MCF 10A (cell line): ENCODE results near the gene TECPR1. TPM values are rescaled to one million over a fixed set of nuclear protein-coding genes. Genes with fewer than 3 reads are reported as not detected.

Experiments used
- BruUV-seq: library from RNA; stranded (reverse); fragments of 400-500 nt; replicated peaks from 2 replicates; lab custom pipeline; 2021; lab: Mats Ljungman, UMichigan
- CTCF ChIA-PET: fragments of 300-600 bp; sonication (Branson Sonifier 250); formaldehyde crosslinking; extraction: SDS; loops from one replicate; lab custom pipeline; 2021; ENCODE audit warnings: antibody characterized with exemption, inconsistent platforms; lab: Yijun Ruan, JAX
- POLR2A ChIA-PET: fragments of 300-600, 350-650 bp; sonication (Branson Sonifier 250); formaldehyde crosslinking; extraction: SDS; loops from one replicate; lab custom pipeline; 2020; ENCODE audit warnings: antibody characterized with exemption, inconsistent platforms; lab: Yijun Ruan, JAX
- DNase-seq: peaks from one replicate; pipeline ENCODE4 v3.0.0-alpha.2; 2018; ENCODE audit not compliant: unreplicated experiment
- H3K27ac Mint-ChIP-seq: one replicate; pipeline ENCODE4 v1.8.0; 2022; ENCODE audit warnings: mild to moderate bottlenecking, low read depth, mixed read lengths; ENCODE audit not compliant: unreplicated experiment
- H3K27me3 Mint-ChIP-seq: one replicate; pipeline ENCODE4 v1.8.0; 2022; ENCODE audit warnings: mixed read lengths; ENCODE audit not compliant: insufficient read depth, unreplicated experiment
- H3K36me3 Mint-ChIP-seq: one replicate; pipeline ENCODE4 v1.8.0; 2022; ENCODE audit warnings: mild to moderate bottlenecking, moderate library complexity, mixed read lengths; ENCODE audit not compliant: insufficient read depth, unreplicated experiment
- H3K4me1 Mint-ChIP-seq: one replicate; pipeline ENCODE4 v1.8.0; 2022; ENCODE audit warnings: mixed read lengths; ENCODE audit not compliant: insufficient read depth, unreplicated experiment
- H3K4me3 Mint-ChIP-seq: one replicate; pipeline ENCODE4 v1.8.0; 2022; ENCODE audit warnings: mild to moderate bottlenecking, moderate library complexity, mixed read lengths; ENCODE audit not compliant: unreplicated experiment
- H3K9me3 Mint-ChIP-seq: one replicate; pipeline ENCODE4 v1.8.0; 2022; ENCODE audit warnings: mixed read lengths; ENCODE audit not compliant: unreplicated experiment
- intact Hi-C: fragments of 100-400 bp; cut with micrococcal nuclease; formaldehyde crosslinking; loops from 2 replicates; pipeline ENCODE4 v1.14.1; 2022
- total RNA-seq: library from RNA; stranded (reverse); gene quantifications from 2 replicates; pipeline ENCODE4 v1.2.3, GENCODE V29; 2022
- TF ChIP-seq, protein P1 (sequence below): fragments of 200-600 bp; IDR thresholded peaks from one replicate; pipeline ENCODE4 v1.8.0; 2022; ENCODE audit warnings: antibody characterized with exemption, mild to moderate bottlenecking; ENCODE audit not compliant: unreplicated experiment

TECPR1 gene
- total RNA-seq, 1 experiment from 2014 or later: 15.4 TPM

DNA sequence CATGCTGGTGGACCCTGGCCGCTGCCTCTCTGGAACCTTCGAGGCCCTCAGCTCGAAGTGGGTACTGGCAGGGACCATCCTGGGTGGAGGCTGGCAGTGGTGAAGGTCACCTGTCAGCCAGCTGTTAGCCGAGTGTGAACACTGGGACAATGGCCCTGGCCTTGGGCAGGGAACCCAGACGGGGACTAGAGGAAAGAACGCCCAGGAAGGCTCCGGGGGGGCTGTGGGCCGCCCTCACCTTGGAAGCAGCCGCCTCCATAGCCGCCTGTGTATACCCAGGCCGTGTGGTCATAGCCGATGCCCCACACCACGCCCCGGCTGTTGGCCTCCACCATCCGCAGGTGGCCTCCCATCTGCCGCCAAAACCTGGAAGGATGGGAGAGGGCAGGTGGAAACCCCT, 23.2 kb downstream of the TECPR1 start:
- no peaks in the 10 kb centered on the region for H3K4me1 Mint-ChIP-seq

DNA sequence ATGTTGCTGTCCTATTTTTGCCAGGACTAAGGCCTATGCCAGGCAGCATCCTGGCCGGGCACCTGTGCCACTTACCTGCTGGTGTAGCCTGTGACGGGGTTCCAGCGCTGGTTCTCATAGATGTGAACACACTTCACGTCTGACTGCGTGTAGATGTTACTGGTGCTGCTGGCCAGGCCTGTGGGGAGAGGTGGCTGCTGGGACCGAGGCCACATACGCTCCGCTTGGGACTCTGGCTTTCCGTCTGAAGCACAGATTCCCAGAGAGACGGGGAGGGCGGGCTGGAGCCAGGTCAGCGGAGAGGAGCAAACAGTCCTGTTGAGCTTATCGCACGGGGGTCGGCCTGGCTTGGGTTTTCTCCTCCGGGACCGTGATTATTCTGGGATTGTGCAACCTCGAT, 24.1 kb downstream of the TECPR1 start:
- CTCF ChIA-PET: no interaction called here
- POLR2A ChIA-PET: no interaction called here
- intact Hi-C loops: no loop called here
- DNase-seq: no peak
- BruUV-seq: no TSS peak
- Mint-ChIP-seq H3K36me3 (peaks cover 4% of the 10 kb centered on the region), H3K27ac (no peak overlapping the region), H3K4me1 (no peaks in the 10 kb centered on the region), H3K9me3 (no peaks in the 10 kb centered on the region), H3K27me3 (no peaks in the 10 kb centered on the region), H3K4me3 (no peak overlapping the region)
- TF ChIP-seq, protein P1, sequence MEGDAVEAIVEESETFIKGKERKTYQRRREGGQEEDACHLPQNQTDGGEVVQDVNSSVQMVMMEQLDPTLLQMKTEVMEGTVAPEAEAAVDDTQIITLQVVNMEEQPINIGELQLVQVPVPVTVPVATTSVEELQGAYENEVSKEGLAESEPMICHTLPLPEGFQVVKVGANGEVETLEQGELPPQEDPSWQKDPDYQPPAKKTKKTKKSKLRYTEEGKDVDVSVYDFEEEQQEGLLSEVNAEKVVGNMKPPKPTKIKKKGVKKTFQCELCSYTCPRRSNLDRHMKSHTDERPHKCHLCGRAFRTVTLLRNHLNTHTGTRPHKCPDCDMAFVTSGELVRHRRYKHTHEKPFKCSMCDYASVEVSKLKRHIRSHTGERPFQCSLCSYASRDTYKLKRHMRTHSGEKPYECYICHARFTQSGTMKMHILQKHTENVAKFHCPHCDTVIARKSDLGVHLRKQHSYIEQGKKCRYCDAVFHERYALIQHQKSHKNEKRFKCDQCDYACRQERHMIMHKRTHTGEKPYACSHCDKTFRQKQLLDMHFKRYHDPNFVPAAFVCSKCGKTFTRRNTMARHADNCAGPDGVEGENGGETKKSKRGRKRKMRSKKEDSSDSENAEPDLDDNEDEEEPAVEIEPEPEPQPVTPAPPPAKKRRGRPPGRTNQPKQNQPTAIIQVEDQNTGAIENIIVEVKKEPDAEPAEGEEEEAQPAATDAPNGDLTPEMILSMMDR: no peak

More for the DNA sequence above, 23.2 kb downstream of the TECPR1 start:
- H3K36me3 Mint-ChIP-seq: peaks cover 4% of the 10 kb centered on the region
- TF ChIP-seq, protein P1: no peak
- no peaks in the 10 kb centered on the region for H3K9me3 Mint-ChIP-seq
- no peak overlapping the region for H3K4me3 Mint-ChIP-seq
- ChIA-PET POLR2A (no interaction called here), CTCF (no interaction called here)
- BruUV-seq: no TSS peak
- no peak for DNase-seq
- no peak overlapping the region for H3K27ac Mint-ChIP-seq
- no peaks in the 10 kb centered on the region for H3K27me3 Mint-ChIP-seq
- intact Hi-C loops: no loop called here

DNA sequence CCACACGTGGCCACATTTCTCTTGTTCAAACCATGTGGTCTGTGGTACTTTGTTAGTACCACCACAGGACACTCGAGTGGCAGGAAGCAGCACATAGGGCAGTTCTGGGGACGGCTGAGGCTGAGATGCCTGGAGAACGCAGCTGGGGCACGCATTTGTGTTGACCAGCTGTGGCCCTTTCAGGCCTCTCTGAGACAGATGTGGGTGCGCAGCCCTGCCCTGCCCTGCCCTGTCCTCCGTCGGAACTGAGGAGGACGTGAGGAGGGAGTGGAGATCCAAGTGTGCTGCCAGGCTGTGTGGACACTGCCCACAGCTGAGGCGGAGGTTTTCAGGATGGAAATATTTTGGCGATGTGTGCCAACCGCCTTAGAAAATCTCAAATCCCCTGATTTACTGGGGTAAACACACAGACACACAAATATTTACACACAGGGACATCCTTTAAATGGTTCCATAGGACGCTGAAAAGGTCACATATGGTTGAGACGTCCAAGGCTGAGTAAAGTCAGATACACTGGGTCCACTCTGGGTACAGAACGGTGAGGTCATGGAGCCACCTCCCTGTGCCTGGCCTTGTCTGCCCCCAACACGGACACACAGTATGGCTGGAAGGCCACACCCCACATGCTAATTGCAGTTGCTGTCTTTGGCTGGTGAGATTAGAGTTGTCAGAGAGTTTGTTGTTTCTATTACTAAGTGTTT, 26.0 kb downstream of the TECPR1 start:
- ChIA-PET CTCF (interaction anchor here (0.7 kb wide), 1 partner anchor 18 kb away, joined by 6 read pairs; no protein-coding TSS in a partner anchor), POLR2A (no interaction called here)
- no peak overlapping the region for H3K4me3 Mint-ChIP-seq
- TF ChIP-seq, protein P1: no peak
- no peaks in the 10 kb centered on the region for H3K27me3 Mint-ChIP-seq
- no peak overlapping the region for H3K27ac Mint-ChIP-seq
- no TSS peak for BruUV-seq
- H3K9me3 Mint-ChIP-seq: no peaks in the 10 kb centered on the region
- intact Hi-C loops: no loop called here
- DNase-seq: no peak
- H3K36me3 Mint-ChIP-seq: peaks cover 4% of the 10 kb centered on the region
- no peaks in the 10 kb centered on the region for H3K4me1 Mint-ChIP-seq

DNA sequence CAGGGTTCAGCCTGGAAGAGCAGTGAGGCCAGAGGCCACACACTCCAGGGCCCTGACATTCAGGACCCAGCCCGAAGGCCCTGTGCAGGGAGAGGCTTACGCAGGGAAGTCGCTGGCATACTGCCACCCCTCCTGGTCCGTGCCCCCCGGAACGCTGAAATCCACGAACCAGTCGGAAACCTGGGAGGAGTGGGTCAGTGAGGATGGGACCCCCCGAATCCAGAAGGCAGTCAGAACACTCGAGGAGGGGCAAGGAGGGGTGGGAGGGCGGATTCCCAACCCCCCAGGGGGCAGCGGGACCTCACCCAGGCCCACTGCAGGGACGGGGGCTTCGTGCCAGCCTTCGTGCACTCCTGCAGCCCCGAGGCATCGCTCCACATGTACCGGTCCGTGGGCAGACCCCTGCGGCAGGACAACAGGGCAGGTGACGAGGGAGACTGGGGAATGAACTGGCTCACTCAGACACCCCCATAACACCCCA, 27.3 kb downstream of the TECPR1 start:
- Mint-ChIP-seq H3K27me3 (no peaks in the 10 kb centered on the region), H3K4me3 (no peak overlapping the region), H3K36me3 (peaks cover 5% of the 10 kb centered on the region), H3K27ac (no peak overlapping the region), H3K4me1 (no peaks in the 10 kb centered on the region), H3K9me3 (no peaks in the 10 kb centered on the region)
- no TSS peak for BruUV-seq
- ChIA-PET POLR2A (no interaction called here), CTCF (no interaction called here)
- TF ChIP-seq, protein P1: no peak
- DNase-seq: no peak
- intact Hi-C loops: no loop called here
